HEK293T (cell line): ENCODE results near the gene SYMPK.

Source experiments
- ARNT ChIP-seq: fragments of 450-650 bp; IDR thresholded peaks from 2 replicates; pipeline ENCODE4 v1.6.1; 2017; ENCODE audit warnings: mild to moderate bottlenecking
- CTBP1 ChIP-seq: fragments of 450-650 bp; IDR thresholded peaks from 2 replicates; pipeline ENCODE4 v1.6.1; 2016; ENCODE audit warnings: borderline replicate concordance
- FOXA1 ChIP-seq: fragments of 450-650 bp; IDR thresholded peaks from 2 replicates; pipeline ENCODE4 v1.6.1; 2016; ENCODE audit warnings: mild to moderate bottlenecking
- FOXK2 ChIP-seq: fragments of 450-650 bp; IDR thresholded peaks from 2 replicates; pipeline ENCODE4 v1.6.1; 2016; ENCODE audit warnings: mild to moderate bottlenecking
- FOXM1 ChIP-seq: fragments of 450-650 bp; IDR thresholded peaks from 2 replicates; pipeline ENCODE4 v1.6.1; 2017; ENCODE audit warnings: mild to moderate bottlenecking, borderline replicate concordance
- LEF1 ChIP-seq: fragments of 450-650 bp; IDR thresholded peaks from 2 replicates; pipeline ENCODE4 v1.6.1; 2017; ENCODE audit warnings: mild to moderate bottlenecking, borderline replicate concordance
- NFRKB ChIP-seq: fragments of 450-650 bp; IDR thresholded peaks from 2 replicates; pipeline ENCODE4 v1.6.1; 2016; ENCODE audit warnings: mild to moderate bottlenecking, moderate library complexity
- SP1 ChIP-seq: fragments of 450-650 bp; IDR thresholded peaks from 2 replicates; pipeline ENCODE4 v1.6.1; 2017
- SUZ12 ChIP-seq: fragments of 450-650 bp; IDR thresholded peaks from 2 replicates; pipeline ENCODE4 v1.6.1; 2016; ENCODE audit warnings: mild to moderate bottlenecking
- TARDBP ChIP-seq: fragments of 450-650 bp; IDR thresholded peaks from 2 replicates; pipeline ENCODE4 v1.6.1; 2016
- ZNF384 ChIP-seq: fragments of 450-650 bp; IDR thresholded peaks from 2 replicates; pipeline ENCODE4 v1.6.1; 2016

DNA sequence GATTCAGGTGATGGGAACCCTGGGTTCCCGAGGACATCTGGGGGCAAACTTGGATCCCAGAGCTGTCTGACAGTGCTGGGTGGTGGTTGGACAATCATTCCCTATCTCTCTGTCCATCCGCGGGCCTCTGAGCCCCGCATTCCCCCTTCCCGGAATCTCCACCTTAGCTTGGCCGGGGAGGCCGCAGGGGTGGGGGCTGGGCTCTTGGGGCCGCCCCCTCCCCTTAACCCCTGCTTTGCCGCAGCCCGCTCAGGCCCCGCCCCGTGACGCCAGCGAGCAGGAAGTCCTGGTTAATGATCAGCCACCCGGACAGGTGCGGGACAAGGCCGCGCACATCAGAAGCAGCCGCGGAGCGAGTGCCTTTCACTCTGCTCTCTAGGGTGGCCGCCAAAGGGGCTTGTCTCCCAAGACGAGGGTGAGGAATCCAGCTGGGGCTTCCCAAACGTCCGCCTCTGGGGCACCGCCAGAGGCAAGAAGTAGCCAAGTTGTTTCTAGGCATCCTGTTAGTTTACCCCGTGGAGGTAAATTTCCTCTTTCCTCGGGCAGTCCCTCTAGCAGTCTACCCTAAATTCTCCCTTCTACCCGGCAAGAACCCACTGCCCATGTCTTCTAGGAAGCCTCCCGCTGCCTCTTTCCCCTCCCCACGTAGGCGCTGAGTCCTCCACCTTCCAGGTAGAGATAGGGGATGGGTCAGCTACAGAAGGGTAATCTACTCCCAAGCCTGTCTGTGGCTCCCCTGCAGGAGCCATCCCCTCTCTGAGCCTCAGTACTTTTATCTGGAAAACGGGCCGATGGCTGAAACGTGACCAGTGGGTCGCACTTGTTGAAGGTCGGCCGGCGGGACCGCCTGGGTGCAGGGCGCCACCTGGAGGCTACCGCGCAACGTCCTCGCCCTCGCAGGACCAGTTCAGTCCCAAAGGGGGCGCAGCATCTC, 20.0 kb upstream of the SYMPK start:
- TF ChIP-seq LEF1, result no peak
- TF ChIP-seq SUZ12, result no peak
- TF ChIP-seq FOXM1, result peak; percentile 22; the same call in 1 of the 2 replicates
- TF ChIP-seq TARDBP, result no peak
- TF ChIP-seq CTBP1, result no peak
- peak; percentile 86 for TF ChIP-seq ARNT
- TF ChIP-seq NFRKB, result no peak
- TF ChIP-seq SP1, result no peak
- TF ChIP-seq FOXA1, result no peak
- TF ChIP-seq FOXK2, result no peak
- TF ChIP-seq ZNF384, result peak; percentile 87
